Activated B cell treated with CpG ODN at 0.5 μM for 24 hours (primary cell): Measurements from ENCODE around the gene CASP10. TPM values are rescaled to one million over a fixed set of nuclear protein-coding genes. Genes with fewer than 3 reads are reported as not detected.

Experiments
- ATAC-seq: fragments of 200-7000 bp; cut with Tn5 transposase; one replicate; pipeline ENCODE4 v1.10.0; 2021; ENCODE audit warnings: low read depth, mild to moderate bottlenecking, moderate library complexity
- CTCF ChIA-PET: fragments of 350-600 bp; sonication (Branson Sonifier 250); formaldehyde crosslinking; loops from one replicate; lab custom pipeline; 2021; ENCODE audit warnings: antibody characterized with exemption; lab: Charles Lee
- POLR2A ChIA-PET: fragments of 350-600 bp; sonication (Branson Sonifier 250); formaldehyde crosslinking; loops from one replicate; lab custom pipeline; 2021; ENCODE audit warnings: antibody characterized with exemption; lab: Charles Lee
- DNase-seq: peaks from one replicate; pipeline ENCODE4 v3.0.0; 2022
- H3K27ac Mint-ChIP-seq: one replicate; pipeline ENCODE4 v1.8.0; 2020; ENCODE audit warnings: mixed read lengths
- H3K27me3 Mint-ChIP-seq: one replicate; pipeline ENCODE4 v1.8.0; 2021; ENCODE audit warnings: mixed read lengths
- H3K36me3 Mint-ChIP-seq: one replicate; pipeline ENCODE4 v1.8.0; 2021; ENCODE audit warnings: low read depth, mixed read lengths
- H3K4me1 Mint-ChIP-seq: one replicate; pipeline ENCODE4 v1.8.0; 2021; ENCODE audit warnings: mixed read lengths
- H3K4me3 Mint-ChIP-seq: one replicate; pipeline ENCODE4 v1.8.0; 2020; ENCODE audit warnings: mild to moderate bottlenecking, mixed read lengths
- H3K9me3 Mint-ChIP-seq: one replicate; pipeline ENCODE4 v1.8.0; 2020; ENCODE audit warnings: mixed read lengths
- intact Hi-C: fragments of 100-400 bp; cut with micrococcal nuclease; formaldehyde crosslinking; loops from one replicate; pipeline ENCODE4 v1.15.1; 2024
- total RNA-seq: library from RNA; stranded (reverse); gene quantifications from 2 replicates; pipeline ENCODE4 v1.2.3, GENCODE V29; 2022
- TF ChIP-seq, protein P1 (sequence below): fragments of 200-600 bp; IDR thresholded peaks from one replicate; pipeline ENCODE4 v1.8.0; 2022; ENCODE audit warnings: antibody characterized with exemption, mild to moderate bottlenecking

Gene CASP10
- total RNA-seq, 1 donor from 2014 or later = 13.8 TPM

DNA sequence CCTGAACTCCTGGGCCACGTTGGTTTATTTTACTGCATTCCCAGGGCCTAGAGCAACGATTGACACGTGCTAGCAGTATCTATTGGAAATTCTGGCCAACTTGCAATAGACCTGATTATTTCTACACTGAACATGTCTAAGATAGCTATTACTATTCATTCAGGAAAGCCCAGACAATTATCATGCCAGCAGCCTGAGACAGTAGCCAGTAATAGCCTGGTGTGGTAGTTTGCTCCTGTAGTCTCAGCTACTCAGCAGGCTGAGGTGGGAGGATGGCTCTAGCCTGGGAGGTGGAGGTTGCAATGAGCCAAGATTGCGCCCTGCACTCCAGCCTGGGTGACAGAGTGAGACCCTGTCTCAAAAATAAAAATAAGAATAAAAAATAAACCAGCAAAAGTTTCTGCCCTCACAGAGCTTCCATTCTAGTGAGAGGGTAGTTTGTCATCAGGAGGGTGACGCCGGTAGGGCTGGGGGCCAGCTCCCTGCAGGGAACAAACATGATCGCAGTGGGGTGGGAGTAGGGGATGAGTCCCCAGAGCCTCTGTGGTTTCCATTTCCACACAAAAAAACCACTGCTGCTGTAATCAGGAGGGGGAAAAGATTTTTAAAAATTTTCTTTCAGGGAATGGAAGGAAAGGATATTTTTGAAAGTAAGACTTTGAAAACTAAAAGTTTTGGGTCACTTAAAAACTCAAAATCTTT is 81.7 kb downstream of the CASP10 start:
- Mint-ChIP-seq H3K27me3 (no peaks in the 10 kb centered on the region), H3K9me3 (no peaks in the 10 kb centered on the region), H3K4me3 (peak overlapping the region; percentile 20), H3K27ac (peak overlapping the region; percentile 80), H3K4me1 (peaks cover 74% of the 10 kb centered on the region), H3K36me3 (peaks cover 43% of the 10 kb centered on the region)
- ChIA-PET POLR2A (interaction anchor here (0.5 to 1.0 kb wide), 3 partner anchors 31 to 187 kb away, joined by 3 read pairs; partner anchors contain the start of genes STRADB and TRAK2), CTCF (interaction anchor here (1.4 to 7.9 kb wide), 3 partner anchors 9 to 31 kb away, joined by 4 to 57 read pairs (median 30); no protein-coding TSS in a partner anchor)
- TF ChIP-seq, protein P1, sequence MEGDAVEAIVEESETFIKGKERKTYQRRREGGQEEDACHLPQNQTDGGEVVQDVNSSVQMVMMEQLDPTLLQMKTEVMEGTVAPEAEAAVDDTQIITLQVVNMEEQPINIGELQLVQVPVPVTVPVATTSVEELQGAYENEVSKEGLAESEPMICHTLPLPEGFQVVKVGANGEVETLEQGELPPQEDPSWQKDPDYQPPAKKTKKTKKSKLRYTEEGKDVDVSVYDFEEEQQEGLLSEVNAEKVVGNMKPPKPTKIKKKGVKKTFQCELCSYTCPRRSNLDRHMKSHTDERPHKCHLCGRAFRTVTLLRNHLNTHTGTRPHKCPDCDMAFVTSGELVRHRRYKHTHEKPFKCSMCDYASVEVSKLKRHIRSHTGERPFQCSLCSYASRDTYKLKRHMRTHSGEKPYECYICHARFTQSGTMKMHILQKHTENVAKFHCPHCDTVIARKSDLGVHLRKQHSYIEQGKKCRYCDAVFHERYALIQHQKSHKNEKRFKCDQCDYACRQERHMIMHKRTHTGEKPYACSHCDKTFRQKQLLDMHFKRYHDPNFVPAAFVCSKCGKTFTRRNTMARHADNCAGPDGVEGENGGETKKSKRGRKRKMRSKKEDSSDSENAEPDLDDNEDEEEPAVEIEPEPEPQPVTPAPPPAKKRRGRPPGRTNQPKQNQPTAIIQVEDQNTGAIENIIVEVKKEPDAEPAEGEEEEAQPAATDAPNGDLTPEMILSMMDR = no peak
- intact Hi-C loops = no loop called here
- no peak for DNase-seq
- no peak for ATAC-seq

DNA sequence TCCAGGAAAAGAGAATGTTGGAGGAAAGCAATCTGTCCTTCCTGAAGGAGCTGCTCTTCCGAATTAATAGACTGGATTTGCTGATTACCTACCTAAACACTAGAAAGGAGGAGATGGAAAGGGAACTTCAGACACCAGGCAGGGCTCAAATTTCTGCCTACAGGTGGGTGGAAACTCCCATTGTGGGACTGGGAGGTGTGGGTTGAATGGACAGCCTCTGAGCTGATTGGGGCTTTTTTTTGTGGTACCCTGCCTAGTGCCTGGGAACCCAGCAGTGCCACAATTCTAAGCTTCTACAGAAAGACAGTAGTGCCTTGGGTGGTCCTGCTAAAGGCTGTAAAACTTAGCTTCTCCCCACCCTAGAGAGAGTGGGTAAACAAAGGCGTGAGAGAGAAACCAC is 83.7 kb downstream of the CASP10 start:
- no peak overlapping the region for H3K27ac Mint-ChIP-seq
- H3K27me3 Mint-ChIP-seq = no peaks in the 10 kb centered on the region
- POLR2A ChIA-PET = interaction anchor here (0.6 to 1.4 kb wide), 2 partner anchors 8 to 34 kb away, joined by 3 to 4 read pairs; no protein-coding TSS in a partner anchor
- H3K36me3 Mint-ChIP-seq = peaks cover 57% of the 10 kb centered on the region
- DNase-seq (no peak), ATAC-seq (no peak)
- no peaks in the 10 kb centered on the region for H3K9me3 Mint-ChIP-seq
- H3K4me3 Mint-ChIP-seq = no peak overlapping the region
- TF ChIP-seq, protein P1 = no peak
- peaks cover 62% of the 10 kb centered on the region for H3K4me1 Mint-ChIP-seq
- intact Hi-C loops = no loop called here
- CTCF ChIA-PET = interaction anchor here (0.8 kb wide), 1 partner anchor 29 kb away, joined by 3 read pairs; no protein-coding TSS in a partner anchor

DNA sequence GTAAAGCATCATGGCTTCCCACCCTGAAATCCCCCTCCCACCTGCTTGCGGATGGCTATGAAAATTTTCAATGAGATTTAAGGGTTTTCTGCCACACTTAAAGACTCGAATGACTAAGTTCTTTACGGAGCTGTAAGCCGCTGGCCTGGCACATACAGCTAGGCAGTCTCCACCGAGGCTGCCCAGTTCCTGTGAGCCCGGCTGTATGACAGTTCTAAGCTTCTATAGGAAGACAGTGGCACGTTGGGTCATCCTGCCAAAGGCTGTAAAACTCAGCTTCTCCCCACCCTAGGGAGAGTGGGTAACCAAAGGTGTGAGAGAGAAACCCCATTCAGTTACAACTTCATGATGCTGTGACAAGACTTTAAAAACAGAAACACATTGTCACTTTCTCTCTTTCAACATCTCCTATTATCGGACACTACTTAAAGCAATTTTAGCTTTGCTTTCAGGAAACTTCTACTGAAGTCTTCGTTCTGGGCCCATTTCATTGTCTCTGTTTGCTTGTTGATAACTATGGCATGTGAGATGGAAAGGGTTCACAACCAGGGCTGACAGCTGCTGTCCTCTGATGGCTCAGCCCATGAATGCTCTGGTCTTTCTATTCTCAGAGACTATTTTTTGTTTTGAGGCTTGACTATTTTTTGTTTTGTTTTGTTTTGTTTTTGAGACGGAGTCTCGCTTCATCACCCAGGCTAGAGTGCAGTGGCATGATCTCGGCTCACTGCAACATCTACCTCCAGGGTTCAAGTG is 84.5 kb downstream of the CASP10 start:
- Mint-ChIP-seq H3K36me3 (peaks cover 65% of the 10 kb centered on the region), H3K9me3 (no peaks in the 10 kb centered on the region), H3K27ac (no peak overlapping the region), H3K4me3 (no peak overlapping the region), H3K4me1 (peaks cover 62% of the 10 kb centered on the region), H3K27me3 (no peaks in the 10 kb centered on the region)
- ChIA-PET CTCF (interaction anchor here (0.8 to 1.4 kb wide), 2 partner anchors 30 to 35 kb away, joined by 3 to 5 read pairs; no protein-coding TSS in a partner anchor), POLR2A (interaction anchor here (0.6 to 1.4 kb wide), 2 partner anchors 7 to 35 kb away, joined by 3 to 4 read pairs; no protein-coding TSS in a partner anchor)
- TF ChIP-seq, protein P1 = no peak
- intact Hi-C loops = no loop called here
- DNase-seq (no peak), ATAC-seq (no peak)

DNA sequence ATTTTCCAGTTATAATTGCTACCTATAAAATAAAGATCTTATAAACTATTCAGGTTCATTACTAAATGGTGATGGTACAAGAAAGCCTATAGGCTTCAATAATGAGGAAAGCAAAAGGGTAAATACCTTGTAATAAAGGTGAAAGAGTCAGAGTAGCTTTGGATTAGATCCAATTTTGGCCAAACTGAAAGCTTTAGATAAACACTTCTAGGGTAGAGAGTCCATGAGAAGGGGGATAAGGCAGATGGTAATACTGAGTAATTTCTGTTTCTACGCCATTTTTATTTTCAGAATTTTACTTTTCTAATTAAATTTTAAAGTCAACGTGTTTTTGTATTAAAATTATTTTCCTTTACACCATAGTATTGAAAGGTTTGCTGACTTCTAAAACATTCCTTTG is 86.8 kb downstream of the CASP10 start:
- Mint-ChIP-seq H3K9me3 (no peaks in the 10 kb centered on the region), H3K27ac (no peak overlapping the region), H3K27me3 (no peaks in the 10 kb centered on the region), H3K4me3 (no peak overlapping the region), H3K36me3 (peaks cover 83% of the 10 kb centered on the region), H3K4me1 (peaks cover 39% of the 10 kb centered on the region)
- POLR2A ChIA-PET = no interaction called here
- TF ChIP-seq, protein P1 = no peak
- ATAC-seq (no peak), DNase-seq (no peak)
- CTCF ChIA-PET = interaction anchor here (0.9 to 2.5 kb wide), 3 partner anchors 10 to 37 kb away, joined by 3 to 6 read pairs (median 4); no protein-coding TSS in a partner anchor
- intact Hi-C loops = no loop called here
